Measurements from ENCODE around the gene PTPRJ. TPM values are rescaled to one million over a fixed set of nuclear protein-coding genes. Genes with fewer than 3 reads are reported as not detected.
A peak's percentile ranks its signal among the peaks of the same experiment; 100 is the strongest.

The PTPRJ gene
- total and polyA plus RNA-seq, 7 donors = 0.32 to 12.4 (median 4.1) TPM

DNA sequence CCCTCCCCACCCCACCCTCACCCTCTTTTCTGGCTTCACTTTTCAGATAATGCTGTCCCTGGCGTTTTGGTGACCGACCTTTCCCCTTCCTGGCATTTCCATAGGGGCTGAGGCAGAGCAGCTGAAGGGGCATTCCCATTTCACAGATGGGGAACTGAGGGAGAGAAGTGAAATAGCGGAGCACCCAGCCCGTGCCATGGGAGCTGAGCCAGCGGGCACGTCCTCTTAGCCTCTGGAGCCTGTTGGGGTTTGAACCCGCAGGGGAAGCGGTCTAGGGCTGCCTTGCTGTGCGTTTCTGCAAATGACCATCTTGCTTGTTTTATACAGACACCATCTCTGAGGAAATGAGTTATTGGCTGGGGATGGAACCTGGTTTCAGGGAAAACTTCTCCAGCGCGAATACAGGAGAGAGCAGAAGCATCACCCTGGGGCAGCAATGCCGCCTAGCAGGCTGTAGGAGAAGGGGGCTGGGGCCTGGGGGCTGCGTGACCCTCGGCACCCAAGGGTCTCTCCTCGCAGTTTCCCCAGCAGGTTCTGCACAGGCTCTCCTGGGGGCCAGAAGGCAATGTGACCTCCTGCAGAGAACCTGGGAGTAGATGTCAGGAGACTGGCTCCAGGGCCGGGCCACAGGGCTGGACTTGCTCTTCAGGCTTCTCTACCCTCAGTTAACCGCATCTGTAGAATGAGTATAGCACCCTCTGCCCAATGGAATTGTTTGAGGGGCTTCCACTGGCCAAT is 1.5 kb downstream of the PTPRJ start:
- intact Hi-C loops (cut with DNase I) = loop anchor here in 1 of 2 donors (5.0 kb wide), 2 partner anchors 105 to 125 kb away; no protein-coding TSS in a partner anchor
- WGBS, 3 donors = 55 to 60% (median 57%) methylated on average over 17 of the region's 17 CpGs
- no peaks in the 10 kb centered on the region for H3K9me3 ChIP-seq
- ATAC-seq (no peak), DNase-seq (peak in 1 of 2 donors; percentile 29)
- H3K27ac ChIP-seq = no peak overlapping the region
- peaks cover 0 to 2% (median 0%) of the 10 kb centered on the region in 3 donors for H3K27me3 ChIP-seq (ENCODE audit: insufficient read depth in 3 of 3, low read length in 2 of 3)
- TF ChIP-seq, protein P1, sequence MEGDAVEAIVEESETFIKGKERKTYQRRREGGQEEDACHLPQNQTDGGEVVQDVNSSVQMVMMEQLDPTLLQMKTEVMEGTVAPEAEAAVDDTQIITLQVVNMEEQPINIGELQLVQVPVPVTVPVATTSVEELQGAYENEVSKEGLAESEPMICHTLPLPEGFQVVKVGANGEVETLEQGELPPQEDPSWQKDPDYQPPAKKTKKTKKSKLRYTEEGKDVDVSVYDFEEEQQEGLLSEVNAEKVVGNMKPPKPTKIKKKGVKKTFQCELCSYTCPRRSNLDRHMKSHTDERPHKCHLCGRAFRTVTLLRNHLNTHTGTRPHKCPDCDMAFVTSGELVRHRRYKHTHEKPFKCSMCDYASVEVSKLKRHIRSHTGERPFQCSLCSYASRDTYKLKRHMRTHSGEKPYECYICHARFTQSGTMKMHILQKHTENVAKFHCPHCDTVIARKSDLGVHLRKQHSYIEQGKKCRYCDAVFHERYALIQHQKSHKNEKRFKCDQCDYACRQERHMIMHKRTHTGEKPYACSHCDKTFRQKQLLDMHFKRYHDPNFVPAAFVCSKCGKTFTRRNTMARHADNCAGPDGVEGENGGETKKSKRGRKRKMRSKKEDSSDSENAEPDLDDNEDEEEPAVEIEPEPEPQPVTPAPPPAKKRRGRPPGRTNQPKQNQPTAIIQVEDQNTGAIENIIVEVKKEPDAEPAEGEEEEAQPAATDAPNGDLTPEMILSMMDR (IDR thresholded peaks at IDR 0.05) = no peak
- peak overlapping the region; percentile 90 for H3K4me3 ChIP-seq
- H3K4me1 ChIP-seq = peaks cover 8% of the 10 kb centered on the region
- no peaks in the 10 kb centered on the region for H3K36me3 ChIP-seq (ENCODE audit: insufficient read depth in 1 of 2, low read depth in 1 of 2)

DNA sequence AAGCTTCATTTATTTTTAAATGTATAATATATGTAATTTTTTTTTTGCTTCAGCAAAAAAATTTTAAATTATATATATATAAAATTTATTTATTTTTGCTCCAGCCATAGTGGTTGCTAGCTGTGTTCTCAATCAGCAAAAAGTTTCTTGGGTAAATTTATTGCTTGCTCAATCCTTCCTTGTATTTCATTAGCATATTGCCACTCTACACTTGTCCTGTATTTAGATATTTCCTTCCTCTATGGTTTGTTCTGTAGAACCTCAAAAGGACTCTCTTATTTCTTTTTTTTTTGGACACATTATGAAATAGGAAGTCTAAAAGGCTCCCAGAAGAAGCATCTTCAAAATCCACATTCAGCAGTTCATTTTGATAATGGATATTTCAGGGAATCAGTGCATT is 2.3 kb downstream of the PTPRJ start:
- DNase-seq (no peak), ATAC-seq (no peak)
- TF ChIP-seq, protein P1 (IDR thresholded peaks at IDR 0.05) = no peak
- H3K27ac ChIP-seq = no peak overlapping the region
- H3K4me3 ChIP-seq = no peak overlapping the region
- H3K9me3 ChIP-seq = no peaks in the 10 kb centered on the region
- H3K27me3 ChIP-seq (ENCODE audit: insufficient read depth in 3 of 3, low read length in 2 of 3) = peaks cover 0 to 2% (median 0%) of the 10 kb centered on the region in 3 donors
- peaks cover 8% of the 10 kb centered on the region for H3K4me1 ChIP-seq
- no peaks in the 10 kb centered on the region for H3K36me3 ChIP-seq (ENCODE audit: insufficient read depth in 1 of 2, low read depth in 1 of 2)
- intact Hi-C loops (cut with DNase I) = loop anchor here in 1 of 2 donors (5.0 kb wide), 2 partner anchors 105 to 125 kb away; no protein-coding TSS in a partner anchor

DNA sequence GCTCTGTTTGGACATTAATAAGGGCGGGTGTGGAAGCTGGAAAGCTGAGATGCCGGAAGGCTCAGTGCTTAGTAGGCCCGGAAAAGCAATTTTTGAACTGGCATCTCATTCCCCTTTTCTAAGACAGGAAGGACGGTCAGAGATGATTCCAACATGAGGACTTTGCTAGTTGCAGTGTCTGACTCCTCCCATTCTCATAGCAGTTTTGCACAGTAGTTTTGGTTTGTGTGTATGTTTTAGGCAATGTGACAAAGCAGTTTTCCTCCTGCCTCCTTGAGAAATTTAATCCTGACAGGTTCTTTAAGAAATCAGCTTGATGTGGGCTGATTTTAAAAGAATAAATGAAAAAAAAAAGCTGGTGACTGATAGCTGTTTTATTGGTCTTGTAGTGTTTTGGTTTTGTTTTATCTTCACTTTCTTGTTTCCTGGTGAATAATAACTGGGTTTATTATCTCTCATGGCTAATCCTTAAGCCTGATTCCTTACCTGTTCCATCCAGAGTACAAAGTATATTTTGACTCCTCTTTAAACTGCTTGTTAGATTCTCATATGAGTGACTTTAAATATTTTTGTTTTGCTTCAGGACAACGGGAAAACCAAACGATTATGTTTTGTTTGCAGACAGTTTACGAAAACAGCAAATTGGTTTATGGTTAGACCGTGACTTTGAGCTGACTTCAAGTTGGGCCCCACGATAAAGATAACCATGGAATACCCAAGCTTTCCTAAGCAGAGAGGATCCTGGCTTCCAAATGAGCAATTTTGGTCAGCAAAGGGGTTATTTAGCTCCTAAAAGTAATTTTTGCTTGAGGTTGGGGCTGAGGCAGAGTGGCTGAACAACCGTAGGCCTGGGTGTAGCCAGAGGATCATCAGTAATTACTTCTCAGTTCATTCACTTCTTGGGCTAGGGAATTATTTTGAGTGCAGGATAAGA is 3.4 kb downstream of the PTPRJ start:
- ATAC-seq (no peak), DNase-seq (no peak)
- WGBS, 3 donors = 89 to 93% (median 93%) methylated on average over 10 of the region's 10 CpGs
- Histone ChIP-seq H3K4me1 (peaks cover 8% of the 10 kb centered on the region), H3K27me3 (ENCODE audit: insufficient read depth in 3 of 3, low read length in 2 of 3) (peaks cover 0 to 2% (median 0%) of the 10 kb centered on the region in 3 donors), H3K9me3 (no peaks in the 10 kb centered on the region), H3K36me3 (ENCODE audit: insufficient read depth in 1 of 2, low read depth in 1 of 2) (no peaks in the 10 kb centered on the region), H3K4me3 (no peak overlapping the region), H3K27ac (no peak overlapping the region)
- intact Hi-C loops (cut with DNase I) = loop anchor here in 1 of 2 donors (5.0 kb wide), 2 partner anchors 104 to 124 kb away; no protein-coding TSS in a partner anchor
- TF ChIP-seq, protein P1 (IDR thresholded peaks at IDR 0.05) = no peak

DNA sequence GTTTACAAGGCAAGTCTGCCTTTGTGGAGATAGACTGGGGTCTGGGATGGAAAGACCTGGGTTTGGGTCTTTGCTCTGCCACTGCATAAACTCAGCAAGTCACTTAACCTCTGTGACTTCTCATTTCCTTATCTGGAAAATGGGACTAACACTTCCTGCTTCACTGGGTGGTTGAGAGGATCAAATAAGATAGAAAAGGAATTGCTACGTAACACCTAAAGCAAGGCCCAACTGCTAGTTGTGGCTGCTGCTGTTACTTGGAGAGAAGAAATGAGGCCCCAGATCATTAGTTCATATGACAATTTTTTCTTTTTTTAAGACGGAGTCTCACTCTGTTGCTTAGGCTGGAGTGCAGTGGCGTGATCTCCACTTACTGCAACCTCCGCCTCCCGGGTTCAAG is 5.9 kb downstream of the PTPRJ start:
- H3K9me3 ChIP-seq = no peaks in the 10 kb centered on the region
- ATAC-seq = no peak

More for the DNA sequence above, 5.9 kb downstream of the PTPRJ start:
- DNase-seq = no peak
- H3K36me3 ChIP-seq (ENCODE audit: insufficient read depth in 1 of 2, low read depth in 1 of 2) = no peaks in the 10 kb centered on the region
- no peak overlapping the region for H3K4me3 ChIP-seq
- no peaks in the 10 kb centered on the region for H3K27me3 ChIP-seq (ENCODE audit: insufficient read depth in 3 of 3, low read length in 2 of 3)
- 94 to 98% (median 97%) methylated on average over 5 of the region's 5 CpGs for WGBS, 3 donors
- H3K27ac ChIP-seq = no peak overlapping the region
- TF ChIP-seq, protein P1 (IDR thresholded peaks at IDR 0.05) = no peak
- H3K4me1 ChIP-seq = peaks cover 11% of the 10 kb centered on the region
- intact Hi-C loops (cut with DNase I) = no loop called here
